Skeletal muscle tissue (tissue), 4 donors: ENCODE results near the gene RILPL2. TPM values are rescaled to one million over a fixed set of nuclear protein-coding genes. Genes with fewer than 3 reads are reported as not detected.
"Not testable (repeated sequence)": the region's sequence is repeated elsewhere in the genome, so short reads cannot be mapped to it uniquely, and the experiment has no call there.

Source experiments
- H3K27ac ChIP-seq: one replicate; pipeline ENCODE4 v1.7.0; 2013; ENCODE audit warnings: mild to moderate bottlenecking, low read depth, low read length, inconsistent platforms
- H3K27me3 ChIP-seq, 3 donors: one replicate each; pipeline ENCODE4 v1.7.0; 2013; ENCODE audit warnings: low read length in 3 of 3; ENCODE audit not compliant: control insufficient read depth in 3 of 3, insufficient read depth in 3 of 3
- H3K36me3 ChIP-seq, 3 donors: one replicate each; pipeline ENCODE4 v1.7.0; 2013; ENCODE audit warnings: low read length in 3 of 3; ENCODE audit not compliant: control insufficient read depth in 3 of 3, insufficient read depth in 3 of 3
- H3K4me1 ChIP-seq, 3 donors: one replicate each; pipeline ENCODE4 v1.7.0; 2013; ENCODE audit warnings: low read length in 3 of 3, mild to moderate bottlenecking in 3 of 3; ENCODE audit not compliant: control insufficient read depth in 3 of 3, insufficient read depth in 3 of 3
- H3K4me3 ChIP-seq, 3 donors: one replicate each; pipeline ENCODE4 v1.7.0; 2013; ENCODE audit warnings: low read length in 3 of 3
- H3K9ac ChIP-seq, 3 donors: one replicate each; pipeline ENCODE4 v1.7.0; 2013; ENCODE audit warnings: low read length in 3 of 3, mild to moderate bottlenecking in 3 of 3, moderate library complexity in 2 of 3, low read depth in 1 of 3
- H3K9me3 ChIP-seq, 3 donors: one replicate each; pipeline ENCODE4 v1.7.0; 2013; ENCODE audit warnings: low read length in 3 of 3; ENCODE audit not compliant: control insufficient read depth in 3 of 3
- total RNA-seq: library from RNA; depleted of rRNA; stranded (reverse); fragments of >200 nt; gene quantifications from one replicate; pipeline ENCODE4 v1.2.3, GENCODE V29; 2014
- donor health status: Osteomylitis.

RILPL2 gene
- total RNA-seq, 1 donor from 2014 or later = 1.0 TPM

GRCh38 chr12:123435636-123436016 lies 858 bp downstream of the RILPL2 start:
- H3K9ac ChIP-seq = peak overlapping the region; percentile 81 to 88 (median 85)
- H3K9me3 ChIP-seq = no peaks in the 10 kb centered on the region
- H3K4me1 ChIP-seq = peaks cover 8 to 17% (median 10%) of the 10 kb centered on the region in 3 donors
- H3K27ac ChIP-seq = no peak overlapping the region
- no peaks in the 10 kb centered on the region for H3K36me3 ChIP-seq
- no peaks in the 10 kb centered on the region for H3K27me3 ChIP-seq
- peak overlapping the region; percentile 80 to 92 (median 91) for H3K4me3 ChIP-seq

DNA sequence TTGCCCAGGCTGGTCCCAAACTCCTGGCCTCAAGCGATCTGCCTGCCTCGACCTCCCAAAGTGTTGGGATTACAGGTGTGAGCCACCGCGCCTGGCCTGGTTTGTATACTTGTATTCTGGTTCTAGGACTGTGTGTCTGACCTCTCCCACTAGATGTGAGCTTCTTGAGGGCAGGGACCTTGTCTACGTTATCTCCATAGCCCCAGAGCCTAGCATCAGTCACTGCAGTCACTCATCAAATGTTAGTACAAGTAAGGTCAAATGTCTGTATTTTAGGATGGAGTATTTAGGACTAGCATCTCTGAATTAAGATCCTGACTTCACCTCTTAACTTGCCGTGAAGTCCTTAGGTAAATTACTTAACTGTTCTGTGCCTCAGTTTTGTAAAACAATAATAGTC lies 2.9 kb downstream of the RILPL2 start:
- no peak overlapping the region for H3K27ac ChIP-seq
- no peak overlapping the region for H3K4me3 ChIP-seq
- H3K27me3 ChIP-seq = no peaks in the 10 kb centered on the region
- H3K36me3 ChIP-seq = peaks cover 2 to 4% (median 3%) of the 10 kb centered on the region in 3 donors
- H3K9ac ChIP-seq = no peak overlapping the region
- H3K4me1 ChIP-seq = peaks cover 8 to 17% (median 10%) of the 10 kb centered on the region in 3 donors
- no peaks in the 10 kb centered on the region for H3K9me3 ChIP-seq

DNA sequence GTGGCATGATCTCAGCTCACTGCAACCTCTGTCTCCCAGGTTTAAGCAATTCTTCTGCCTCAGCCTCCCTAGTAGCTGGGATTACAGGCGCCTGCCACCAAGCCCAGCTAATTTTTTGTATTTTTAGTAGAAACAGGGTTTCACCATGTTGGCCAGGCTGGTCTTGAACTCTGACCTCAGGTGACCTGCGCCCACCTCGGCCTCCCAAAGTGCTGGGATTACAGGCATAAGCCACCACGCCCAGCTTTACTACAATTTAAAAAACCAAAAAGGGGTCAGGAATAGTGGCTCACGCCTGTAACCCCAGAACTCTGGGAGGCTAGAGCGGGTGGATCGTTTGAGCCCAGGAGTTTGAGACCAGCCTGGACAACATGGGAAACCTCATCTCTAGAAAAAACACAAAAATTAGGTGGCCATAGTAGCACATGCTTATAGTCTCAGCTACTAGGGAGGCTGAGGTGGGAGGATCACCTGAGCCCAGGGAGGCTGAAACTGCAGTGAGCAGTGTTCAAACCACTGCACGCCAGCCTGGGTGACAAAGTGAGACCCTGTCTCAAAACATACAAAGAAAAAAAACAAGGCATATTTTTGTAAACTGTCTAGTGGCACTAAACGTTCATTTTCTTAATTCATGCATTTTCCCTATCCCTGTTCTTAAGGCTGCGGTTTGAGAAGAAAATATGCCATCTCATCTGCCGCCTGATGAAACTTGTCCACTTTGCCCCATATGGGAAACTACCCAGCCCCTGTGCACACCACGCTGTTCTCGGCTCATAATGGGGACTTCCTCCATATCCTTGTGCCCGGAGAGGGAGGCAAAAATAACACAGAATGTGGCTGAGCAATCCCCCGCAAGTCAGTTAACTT lies 4.3 kb downstream of the RILPL2 start:
- H3K27ac ChIP-seq, H3K9me3 ChIP-seq, H3K27me3 ChIP-seq: not testable (repeated sequence)
- H3K36me3 ChIP-seq = peaks cover 6 to 13% (median 6%) of the 10 kb centered on the region in 3 donors
- peak overlapping the region in 1 of 3 donors; percentile 23 for H3K9ac ChIP-seq
- H3K4me3 ChIP-seq = peak overlapping the region in 1 of 3 donors; percentile 2
- H3K4me1 ChIP-seq = peaks cover 8 to 17% (median 10%) of the 10 kb centered on the region in 3 donors

DNA sequence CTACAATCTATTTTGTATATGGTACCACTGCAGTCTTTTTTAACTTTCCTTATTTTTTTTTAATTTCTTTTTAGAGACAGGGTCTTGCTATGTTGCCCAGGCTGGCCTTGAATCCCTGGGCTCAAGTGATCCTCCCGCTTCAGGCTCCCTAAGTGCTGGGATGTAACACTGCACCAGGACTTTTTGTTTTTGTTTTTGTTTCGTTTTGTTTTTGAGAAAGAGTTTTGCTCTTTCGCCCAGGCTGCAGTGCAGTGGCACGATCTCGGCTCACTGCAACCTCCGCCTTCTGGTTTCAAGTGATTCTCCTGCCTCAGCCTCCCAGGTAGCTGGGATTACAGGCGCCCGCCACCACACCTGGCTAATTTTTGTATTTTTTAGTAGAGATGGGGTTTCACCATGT lies 7.4 kb downstream of the RILPL2 start:
- not testable (repeated sequence) for H3K27me3 ChIP-seq, H3K4me1 ChIP-seq, H3K4me3 ChIP-seq, H3K9me3 ChIP-seq, H3K27ac ChIP-seq, H3K9ac ChIP-seq
- peaks cover 6 to 14% (median 9%) of the 10 kb centered on the region in 3 donors for H3K36me3 ChIP-seq

DNA sequence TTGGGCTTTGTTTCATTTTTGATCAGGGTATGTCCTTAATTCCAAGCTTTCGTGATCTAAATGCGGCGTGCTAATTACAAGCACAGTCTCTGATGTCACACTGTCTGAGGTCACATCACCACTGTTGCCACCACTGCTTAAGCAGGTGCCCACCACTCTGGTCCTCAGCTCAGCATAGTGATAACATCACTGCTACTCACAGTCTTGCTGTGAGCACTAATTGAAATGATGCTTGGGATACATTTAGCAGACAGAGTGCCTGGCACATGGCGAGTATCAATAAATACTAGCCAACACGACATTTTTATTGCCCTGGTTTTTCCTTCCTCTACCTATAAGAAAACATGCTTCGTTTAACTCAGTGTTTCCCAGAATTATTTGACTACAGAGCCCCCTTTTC lies 7.9 kb downstream of the RILPL2 start:
- H3K9me3 ChIP-seq = no peaks in the 10 kb centered on the region
- H3K9ac ChIP-seq = no peak overlapping the region
- H3K4me3 ChIP-seq = no peak overlapping the region
- H3K4me1 ChIP-seq = no peaks in the 10 kb centered on the region
- H3K27ac ChIP-seq = no peak overlapping the region
- no peaks in the 10 kb centered on the region for H3K27me3 ChIP-seq
- H3K36me3 ChIP-seq = peaks cover 6 to 14% (median 9%) of the 10 kb centered on the region in 3 donors

DNA sequence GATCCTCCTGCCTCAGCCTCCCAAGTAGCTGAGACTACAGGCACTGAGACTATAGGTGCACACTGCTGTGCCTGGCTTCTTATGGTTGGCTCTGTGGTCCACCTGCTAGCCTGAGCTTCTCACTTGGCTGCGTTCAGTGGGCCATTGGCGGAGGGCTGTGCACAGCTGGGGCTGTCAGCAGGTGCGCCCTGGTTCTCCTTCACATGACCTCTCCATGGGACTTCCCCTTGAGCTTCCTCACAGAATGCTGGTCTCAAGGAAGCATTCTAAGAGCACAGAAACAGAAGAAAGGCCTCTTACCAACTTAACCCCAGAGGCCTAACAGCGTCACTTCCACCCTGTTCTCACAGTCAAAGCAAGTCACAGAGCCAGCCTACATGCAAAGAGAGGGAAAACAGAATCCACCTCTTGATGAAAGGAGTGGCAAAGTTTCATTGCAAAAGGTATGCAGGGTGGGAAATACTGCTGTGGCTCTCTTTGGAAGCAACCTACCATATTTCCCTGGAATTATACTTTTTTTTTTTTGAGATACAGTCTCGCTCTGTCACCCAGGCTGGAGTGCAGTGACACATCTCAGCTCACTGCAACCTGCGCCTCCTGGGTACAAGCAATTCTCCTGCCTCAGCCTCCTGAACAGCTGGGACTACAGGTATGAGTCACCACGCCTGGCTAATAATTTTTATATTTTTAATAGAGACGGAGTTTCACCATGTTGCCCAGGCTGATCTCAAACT lies 9.3 kb downstream of the RILPL2 start:
- no peak overlapping the region for H3K27ac ChIP-seq
- no peaks in the 10 kb centered on the region for H3K4me1 ChIP-seq
- H3K27me3 ChIP-seq = no peaks in the 10 kb centered on the region
- no peak overlapping the region for H3K9ac ChIP-seq
- peaks cover 6 to 14% (median 9%) of the 10 kb centered on the region in 3 donors for H3K36me3 ChIP-seq
- H3K9me3 ChIP-seq = no peaks in the 10 kb centered on the region
- H3K4me3 ChIP-seq = no peak overlapping the region

DNA sequence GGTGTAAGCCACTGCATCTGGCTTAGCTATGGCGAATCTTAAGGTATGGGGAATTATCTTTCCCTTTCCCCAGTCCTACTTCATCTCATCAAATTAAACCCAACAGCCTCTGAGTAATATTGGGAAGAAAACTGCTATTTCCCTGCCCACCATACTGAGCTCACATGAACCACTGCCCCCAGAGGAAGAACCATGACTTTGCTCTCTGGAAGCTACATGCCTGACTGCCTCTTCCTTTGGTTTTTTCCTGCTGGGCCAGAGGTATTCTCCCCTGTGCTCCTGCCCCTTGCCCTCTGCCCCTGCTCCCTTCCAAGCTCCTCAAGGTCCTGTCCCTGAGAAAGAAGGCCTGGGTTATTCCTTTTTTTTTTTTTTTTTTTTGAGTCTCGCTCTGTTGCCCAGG lies 15.2 kb downstream of the RILPL2 start:
- Histone ChIP-seq H3K9me3 (no peaks in the 10 kb centered on the region), H3K4me1 (no peaks in the 10 kb centered on the region), H3K4me3 (no peak overlapping the region), H3K9ac (no peak overlapping the region), H3K27me3 (no peaks in the 10 kb centered on the region), H3K36me3 (peaks cover 3 to 9% (median 4%) of the 10 kb centered on the region in 3 donors), H3K27ac (no peak overlapping the region)

GRCh38 chr12:123410041-123410412 lies 26.5 kb downstream of the RILPL2 start:
- Histone ChIP-seq H3K4me1 (no peaks in the 10 kb centered on the region), H3K9me3 (no peaks in the 10 kb centered on the region), H3K27ac (no peak overlapping the region), H3K4me3 (no peak overlapping the region), H3K36me3 (peaks cover 15 to 22% (median 22%) of the 10 kb centered on the region in 3 donors), H3K27me3 (no peaks in the 10 kb centered on the region), H3K9ac (no peak overlapping the region)

- not testable (repeated sequence) for H3K9ac ChIP-seq, H3K4me1 ChIP-seq, H3K9me3 ChIP-seq, H3K27ac ChIP-seq, H3K27me3 ChIP-seq, H3K4me3 ChIP-seq
- peaks cover 18 to 27% (median 25%) of the 10 kb centered on the region in 3 donors for H3K36me3 ChIP-seq
Observed at GRCh38 chr12:123409284-123410040, 27.0 kb downstream of the RILPL2 start.
